ENCODE data around the gene SCLT1.
A peak's percentile ranks its signal among the peaks of the same experiment; 100 is the strongest.

SCLT1 gene

GRCh38 chr4:128957459-128957858, 135.9 kb downstream of the SCLT1 start:
- no peak for DNase-seq (ENCODE audit: low read depth)

DNA sequence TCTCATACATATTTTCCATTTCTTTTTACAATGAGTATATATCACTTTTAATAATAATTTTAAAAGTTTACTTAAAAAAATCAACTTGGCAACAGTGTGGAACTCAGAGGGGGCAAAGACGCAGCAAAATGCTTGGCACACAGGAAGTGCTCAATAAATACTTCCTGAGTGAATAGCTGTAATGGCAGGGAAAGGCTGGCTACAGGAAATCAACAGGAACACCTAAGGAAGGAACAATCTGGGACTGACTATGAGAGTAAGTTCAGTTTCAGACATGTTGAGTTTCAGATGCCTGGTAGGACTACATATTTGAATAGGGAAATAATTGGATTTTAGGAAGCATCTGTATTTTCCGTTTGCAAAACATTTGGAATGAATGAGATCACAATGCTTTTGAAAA, 137.6 kb downstream of the SCLT1 start:
- DNase-seq (ENCODE audit: low read depth), result no peak

DNA sequence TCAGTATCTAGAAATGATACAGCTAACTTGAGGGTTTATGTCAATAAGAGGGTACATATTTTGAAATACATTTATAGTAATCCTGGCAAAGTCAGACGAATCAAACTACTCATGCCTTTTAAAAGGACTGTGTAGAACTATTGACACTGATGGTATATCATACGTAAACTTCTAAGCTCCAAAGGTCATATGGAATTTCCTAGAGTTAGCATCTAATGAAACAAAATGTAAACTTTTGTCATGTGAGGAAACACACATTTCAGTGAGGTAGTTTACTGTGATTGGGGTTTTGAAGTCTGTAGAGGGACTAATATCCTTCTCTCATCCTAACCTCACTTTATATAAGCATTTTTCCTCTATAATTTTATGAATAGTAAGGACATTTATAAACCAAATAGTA, 138.4 kb downstream of the SCLT1 start:
- DNase-seq (ENCODE audit: low read depth), result no peak

DNA sequence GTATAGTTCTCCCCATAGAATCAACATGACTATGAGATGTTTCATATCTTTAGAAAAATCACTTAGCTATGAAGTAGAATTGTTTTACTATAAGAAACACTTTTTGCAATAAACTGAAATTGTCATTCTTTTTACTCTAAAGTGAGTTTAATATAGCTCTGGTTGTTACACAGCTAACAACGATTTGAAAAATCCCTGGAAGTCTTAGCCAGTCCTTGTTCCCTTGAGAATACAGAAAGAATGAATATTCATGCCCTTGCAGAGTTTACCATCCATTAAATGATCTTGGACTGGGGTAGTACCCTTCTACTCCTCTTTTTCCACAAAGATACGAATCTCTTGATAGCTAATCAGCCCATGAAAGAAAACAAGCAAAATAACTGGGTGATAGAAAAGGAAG, 142.0 kb downstream of the SCLT1 start:
- DNase-seq (ENCODE audit: low read depth), result no peak

- no peak for DNase-seq (ENCODE audit: low read depth)
These were observed 142.5 kb downstream of the SCLT1 start for GRCh38 chr4:128950796-128951195.

GRCh38 chr4:128946916-128947315, 146.4 kb downstream of the SCLT1 start:
- DNase-seq (ENCODE audit: low read depth), result no peak

GRCh38 chr4:128942607-128943006, 150.7 kb downstream of the SCLT1 start:
- no peak for DNase-seq (ENCODE audit: low read depth)

GRCh38 chr4:128940971-128941370, 152.4 kb downstream of the SCLT1 start:
- DNase-seq (ENCODE audit: low read depth), result no peak

- no peak for DNase-seq (ENCODE audit: low read depth)
These were observed 163.3 kb downstream of the SCLT1 start for GRCh38 chr4:128930051-128930450.

DNA sequence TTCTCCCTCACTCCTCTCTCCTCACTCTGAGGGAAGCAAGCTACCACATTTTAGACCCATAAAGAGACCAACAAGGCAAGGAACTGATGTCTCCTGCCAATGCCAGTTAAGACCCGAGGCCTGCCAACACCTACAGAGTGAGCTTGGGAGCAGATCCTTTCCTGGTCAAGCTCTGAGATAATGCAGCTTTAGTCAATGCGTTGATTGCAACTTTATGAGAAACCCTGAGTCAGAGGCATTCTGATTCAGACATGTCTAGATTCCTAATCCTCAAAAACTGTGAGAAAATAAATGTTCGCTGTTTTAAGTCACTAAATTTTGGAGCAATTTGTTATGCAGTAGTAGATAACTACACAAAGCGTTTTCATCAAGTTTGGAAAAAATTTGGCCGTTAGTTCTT, 168.4 kb downstream of the SCLT1 start:
- DNase-seq (ENCODE audit: low read depth), result peak; percentile 46

DNA sequence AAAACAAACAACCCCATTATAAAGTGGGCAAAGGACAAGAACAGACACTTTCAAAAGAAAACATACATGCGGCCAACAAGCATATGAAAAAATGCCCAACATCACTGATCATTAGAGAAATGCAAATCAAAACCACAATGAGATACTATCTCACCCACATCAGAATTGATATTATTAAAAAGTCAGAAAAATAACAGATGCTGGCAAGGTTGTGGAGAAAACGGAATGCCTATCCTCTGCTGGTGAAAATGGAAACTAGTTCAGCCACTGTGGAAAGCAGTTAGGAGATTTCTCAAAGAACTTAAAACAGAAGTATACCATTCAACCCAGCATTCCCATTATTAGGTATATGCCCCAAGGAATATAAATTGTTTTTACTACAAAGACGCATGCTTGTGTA, 171.4 kb downstream of the SCLT1 start:
- no peak for DNase-seq (ENCODE audit: low read depth)

DNA sequence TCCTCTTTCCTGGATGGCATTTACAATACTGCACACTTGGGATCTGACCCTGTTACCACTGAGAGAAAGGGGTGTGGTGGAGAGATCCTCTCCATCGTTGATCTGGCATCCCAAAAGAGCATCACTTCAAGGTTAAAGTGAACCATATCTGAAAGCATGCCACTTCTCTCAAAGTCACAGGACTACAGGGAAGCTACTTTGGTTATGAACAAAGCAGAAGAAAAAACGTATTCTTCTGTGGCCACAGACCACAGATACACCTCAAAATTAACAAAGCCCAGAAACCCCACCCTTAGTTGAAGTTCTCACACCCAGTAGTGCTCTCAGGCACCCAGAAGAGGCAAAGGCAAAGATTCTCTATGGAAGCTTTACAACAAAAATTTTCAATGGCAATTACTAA, 175.6 kb downstream of the SCLT1 start:
- no peak for DNase-seq (ENCODE audit: low read depth)

GRCh38 chr4:128916832-128917231, 176.5 kb downstream of the SCLT1 start:
- DNase-seq (ENCODE audit: low read depth), result no peak

DNA sequence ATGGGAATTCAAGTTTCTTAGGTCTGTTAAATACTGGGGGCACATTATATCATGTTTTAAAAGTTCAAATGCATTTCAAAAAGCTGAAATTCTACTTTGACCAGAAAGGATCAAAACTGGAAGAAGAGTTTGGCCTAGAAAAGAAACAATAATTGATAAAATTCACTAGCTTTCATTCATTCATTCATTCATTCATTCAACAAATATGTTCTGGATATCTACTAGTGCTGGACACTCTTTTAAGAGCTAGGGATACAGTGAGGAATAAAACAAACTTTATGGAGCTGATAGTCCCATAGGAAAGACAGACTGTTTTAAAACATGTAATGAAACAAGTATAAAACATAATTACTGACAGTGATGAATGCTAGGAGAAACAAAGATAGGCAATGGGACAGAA, 177.8 kb downstream of the SCLT1 start:
- no peak for DNase-seq (ENCODE audit: low read depth)

- no peak for DNase-seq (ENCODE audit: low read depth)
These were observed 180.1 kb downstream of the SCLT1 start for GRCh38 chr4:128913228-128913627.

GRCh38 chr4:128908735-128909134, 184.6 kb downstream of the SCLT1 start:
- DNase-seq (ENCODE audit: low read depth), result peak; percentile 5

DNA sequence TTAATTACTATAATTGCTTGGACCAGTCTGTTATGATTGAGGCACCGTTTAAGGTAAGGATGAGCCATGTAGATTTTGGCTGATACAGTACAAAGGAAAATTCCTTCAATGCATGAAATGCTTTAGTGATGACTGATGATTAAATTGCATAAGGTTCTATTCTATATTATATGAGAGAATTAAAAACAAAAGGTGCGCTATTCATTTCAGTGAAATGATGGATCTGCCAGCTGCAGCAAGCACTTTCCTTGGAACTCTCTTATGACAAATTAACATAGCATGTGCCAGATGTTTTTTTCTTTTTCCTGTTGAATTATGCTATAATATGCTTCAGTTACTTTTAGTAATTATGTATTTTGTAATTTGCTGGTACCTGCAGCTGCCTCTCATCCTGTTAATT, 185.4 kb downstream of the SCLT1 start:
- DNase-seq (ENCODE audit: low read depth), result peak; percentile 1

DNA sequence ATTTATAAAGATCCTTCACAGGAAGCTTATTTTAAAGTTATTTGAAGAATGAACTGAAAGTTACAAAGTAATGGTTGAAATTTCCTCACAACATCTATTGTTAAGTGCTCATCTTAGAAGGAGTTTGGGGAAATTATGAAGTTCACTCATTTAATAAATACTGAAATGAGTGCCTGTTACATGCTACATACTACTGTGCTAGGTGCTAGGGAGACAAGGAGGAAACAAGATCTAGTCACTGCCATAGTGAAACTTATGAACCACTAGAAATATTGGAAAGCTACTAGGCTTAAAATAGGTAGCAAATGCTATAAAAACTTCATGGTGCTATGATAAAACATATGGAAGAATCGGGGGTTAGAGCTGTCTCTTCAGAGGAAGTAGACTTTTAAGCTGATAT, 186.8 kb downstream of the SCLT1 start:
- no peak for DNase-seq (ENCODE audit: low read depth)

GRCh38 chr4:128904821-128905220, 188.5 kb downstream of the SCLT1 start:
- no peak for DNase-seq (ENCODE audit: low read depth)

DNA sequence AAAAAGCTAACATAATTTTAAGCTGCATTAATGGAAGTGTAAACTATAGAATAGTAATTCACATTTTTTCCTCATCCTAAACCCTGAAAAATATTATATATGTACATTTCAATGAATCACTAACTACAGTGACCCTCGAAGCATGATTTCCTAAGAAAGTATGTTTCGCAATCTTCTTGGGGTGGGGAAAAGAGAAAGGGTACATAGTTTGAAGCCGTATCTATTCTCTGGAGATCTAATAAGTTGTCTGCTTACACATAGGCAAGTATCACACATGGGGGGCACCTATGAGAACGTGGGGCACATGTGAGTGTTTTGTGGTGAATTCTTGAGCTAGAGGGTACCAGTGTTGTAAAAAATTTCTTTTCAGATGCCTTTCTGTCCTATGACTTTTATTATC, 212.7 kb downstream of the SCLT1 start:
- DNase-seq (ENCODE audit: low read depth), result peak; percentile 71

GRCh38 chr4:128879971-128880370, 213.4 kb downstream of the SCLT1 start:
- DNase-seq (ENCODE audit: low read depth), result no peak

GRCh38 chr4:128879283-128879682, 214.1 kb downstream of the SCLT1 start:
- DNase-seq (ENCODE audit: low read depth), result no peak

GRCh38 chr4:128877934-128878333, 215.4 kb downstream of the SCLT1 start:
- DNase-seq (ENCODE audit: low read depth), result no peak

GRCh38 chr4:128876200-128876599, 217.1 kb downstream of the SCLT1 start:
- no peak for DNase-seq (ENCODE audit: low read depth)

- peak; percentile 98 for DNase-seq (ENCODE audit: low read depth)
These were observed 221.4 kb downstream of the SCLT1 start for GRCh38 chr4:128871948-128872347.
